G401.6 (cell line): ENCODE results near the gene DHPS.

Source experiments
- FAIRE-seq: peaks from 2 replicates; lab custom pipeline; 2012; peaks lifted over from hg19 to GRCh38; lab: Jason Lieb, UNC

DHPS gene

DNA sequence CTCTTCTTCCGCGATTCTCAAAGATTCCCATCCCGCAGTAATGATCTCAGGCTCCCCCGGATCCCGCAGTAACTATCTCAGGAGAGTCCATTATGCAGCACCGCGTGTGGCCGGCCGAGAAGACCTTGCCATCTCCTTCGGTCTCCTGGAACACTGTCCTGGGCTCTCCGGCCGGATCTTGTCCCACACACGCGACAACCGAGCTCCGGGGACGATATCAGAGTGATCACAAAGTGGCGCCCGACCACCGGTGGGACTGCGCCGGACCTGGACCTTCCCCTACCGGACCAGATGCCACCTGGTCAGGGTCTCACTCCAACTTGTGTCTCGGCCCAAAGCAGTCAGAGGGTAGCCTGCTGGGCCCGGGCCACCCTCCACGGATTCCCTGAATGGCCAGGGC lies 39.2 kb downstream of the DHPS start:
- no peak for FAIRE-seq

DNA sequence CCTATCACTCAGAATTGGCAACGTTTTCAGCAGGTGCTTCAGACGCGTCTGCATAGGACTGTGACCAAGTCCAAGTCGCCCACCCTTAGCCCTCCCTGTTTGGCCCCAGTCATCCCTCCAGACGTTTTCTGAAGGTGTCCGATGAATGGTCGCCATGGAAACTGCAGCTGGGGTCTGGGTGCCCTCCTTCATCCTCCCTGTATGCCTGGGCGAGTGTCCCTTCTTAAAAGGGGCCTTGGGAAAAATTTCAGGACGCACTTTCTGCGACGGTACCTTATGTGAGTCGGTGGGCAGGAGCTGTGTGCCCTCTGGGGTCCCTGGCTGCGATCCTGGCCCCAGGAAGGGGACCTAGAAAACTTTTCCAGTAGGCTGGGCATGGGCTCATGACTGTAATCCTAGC lies 40.2 kb downstream of the DHPS start:
- FAIRE-seq: no peak

DNA sequence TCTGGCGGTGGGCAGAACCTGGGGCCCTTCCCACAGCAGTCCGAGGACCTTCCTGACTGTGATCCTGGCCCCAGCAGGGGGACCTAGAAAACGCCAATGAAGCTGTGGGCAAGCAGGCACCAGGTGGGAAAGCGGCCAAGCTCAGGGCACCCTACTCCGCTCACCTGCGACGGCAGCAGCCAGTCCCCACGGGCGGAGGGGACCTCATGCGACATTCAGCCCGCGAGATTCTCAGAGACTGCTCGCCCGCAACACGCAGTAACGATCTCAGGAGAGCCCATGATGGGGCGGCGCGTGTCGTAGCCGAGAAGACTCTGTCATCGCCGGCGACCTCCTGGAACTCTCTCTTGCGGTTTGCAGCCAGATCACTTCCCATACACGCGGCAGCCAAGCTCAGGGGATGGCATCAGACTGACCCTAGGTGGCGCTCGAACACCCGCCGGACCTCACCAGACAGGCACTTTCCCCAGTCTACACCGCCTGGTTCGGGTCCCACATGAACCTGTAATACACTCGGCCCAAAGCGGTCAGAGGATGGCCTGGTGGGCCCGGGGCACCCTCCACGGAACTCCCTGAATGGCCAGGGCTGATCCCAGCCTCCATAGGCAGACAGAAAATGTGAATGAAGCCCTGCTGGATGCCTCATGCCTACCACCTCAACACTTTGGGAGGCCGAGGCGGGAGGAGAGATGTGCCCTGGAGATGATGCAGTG lies 41.6 kb downstream of the DHPS start:
- no peak for FAIRE-seq

DNA sequence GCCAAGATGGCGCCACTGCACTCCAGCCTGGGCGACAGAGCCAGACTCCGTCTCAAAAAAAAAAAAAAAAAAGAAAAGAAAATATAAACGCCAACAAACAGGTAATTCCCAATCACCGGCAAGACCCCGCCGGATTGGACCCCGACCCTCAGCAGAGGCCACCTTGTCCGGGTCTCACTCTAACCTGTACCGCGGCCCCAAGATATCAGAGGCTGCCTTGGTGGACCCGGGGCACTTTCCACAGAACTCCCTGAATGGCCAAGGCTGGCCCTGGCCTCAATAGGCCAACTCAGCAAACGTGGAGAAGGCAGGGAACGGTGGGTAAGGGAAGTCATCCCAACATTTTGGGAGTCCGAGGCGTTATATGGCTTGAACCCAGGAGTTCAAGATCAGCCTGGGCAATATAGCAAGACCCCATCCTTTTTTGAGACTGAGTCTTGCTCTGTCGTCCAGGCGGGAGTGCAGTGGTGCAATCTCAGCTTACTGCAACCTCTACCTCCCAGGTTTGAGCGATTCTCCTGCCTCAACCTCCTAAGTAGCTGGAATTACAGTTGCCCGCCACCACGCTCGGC lies 43.0 kb downstream of the DHPS start:
- no peak for FAIRE-seq

DNA sequence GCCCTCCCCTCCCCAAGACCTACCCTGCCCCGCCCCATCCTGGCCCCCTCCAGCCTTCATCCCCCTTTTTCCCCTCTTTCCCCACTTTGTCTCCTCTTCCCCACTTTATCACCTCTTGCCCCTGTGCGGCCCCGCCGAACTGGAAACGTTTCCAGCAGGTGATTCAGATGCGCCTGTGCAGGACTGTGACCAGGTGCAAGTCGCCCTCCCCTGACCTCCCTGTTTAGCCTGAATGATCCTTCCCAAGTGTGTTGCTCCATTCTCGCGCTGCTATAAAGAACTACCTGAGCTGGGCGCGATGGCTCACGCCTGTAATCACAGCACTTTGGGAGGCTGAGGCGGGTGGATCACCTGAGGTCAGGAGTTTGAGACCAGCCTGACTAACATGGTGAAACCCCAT lies 45.0 kb downstream of the DHPS start:
- FAIRE-seq: no peak

DNA sequence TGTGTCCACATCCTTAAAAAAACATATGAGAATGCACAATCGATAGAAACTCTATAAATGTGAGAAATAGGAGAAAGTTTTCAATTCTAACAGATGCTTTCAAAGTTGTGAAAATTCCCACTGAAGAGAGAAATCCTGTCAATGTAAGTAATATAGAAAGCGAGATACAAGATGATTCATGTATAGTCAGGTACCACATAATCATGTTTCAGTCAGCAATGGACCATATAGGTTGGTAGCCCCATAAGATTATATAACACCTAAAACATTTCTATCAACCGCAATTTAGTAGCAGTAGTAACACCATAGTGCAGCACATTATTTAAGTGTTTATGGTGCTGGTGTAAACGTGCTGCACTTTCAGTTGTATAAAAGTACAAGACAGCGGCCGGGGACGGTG lies 52.5 kb downstream of the DHPS start:
- FAIRE-seq: no peak

DNA sequence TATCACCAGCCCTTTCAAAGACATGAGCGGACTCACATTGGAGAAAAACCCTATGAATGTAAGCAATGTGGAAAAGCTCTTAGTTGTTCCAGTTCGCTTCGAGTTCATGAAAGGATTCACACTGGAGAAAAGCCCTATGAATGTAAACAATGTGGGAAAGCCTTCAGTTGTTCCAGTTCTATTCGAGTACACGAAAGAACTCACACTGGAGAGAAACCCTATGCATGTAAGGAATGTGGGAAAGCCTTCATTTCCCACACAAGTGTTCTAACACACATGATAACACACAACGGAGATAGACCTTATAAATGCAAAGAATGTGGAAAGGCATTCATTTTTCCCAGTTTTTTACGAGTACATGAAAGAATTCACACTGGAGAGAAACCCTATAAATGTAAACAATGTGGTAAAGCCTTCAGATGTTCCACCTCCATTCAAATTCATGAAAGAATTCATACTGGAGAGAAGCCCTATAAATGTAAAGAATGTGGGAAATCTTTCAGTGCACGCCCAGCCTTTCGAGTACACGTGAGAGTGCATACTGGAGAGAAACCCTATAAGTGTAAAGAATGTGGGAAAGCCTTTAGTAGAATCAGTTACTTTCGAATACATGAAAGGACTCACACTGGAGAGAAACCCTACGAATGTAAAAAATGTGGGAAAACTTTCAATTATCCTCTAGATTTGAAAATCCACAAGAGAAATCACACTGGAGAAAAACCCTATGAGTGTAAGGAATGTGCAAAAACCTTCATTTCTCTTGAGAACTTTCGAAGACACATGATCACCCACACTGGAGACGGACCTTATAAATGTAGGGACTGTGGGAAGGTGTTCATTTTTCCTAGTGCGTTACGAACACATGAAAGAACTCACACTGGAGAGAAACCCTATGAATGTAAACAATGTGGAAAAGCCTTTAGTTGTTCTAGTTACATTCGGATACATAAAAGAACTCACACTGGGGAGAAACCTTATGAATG lies 53.3 kb downstream of the DHPS start:
- FAIRE-seq: no peak

DNA sequence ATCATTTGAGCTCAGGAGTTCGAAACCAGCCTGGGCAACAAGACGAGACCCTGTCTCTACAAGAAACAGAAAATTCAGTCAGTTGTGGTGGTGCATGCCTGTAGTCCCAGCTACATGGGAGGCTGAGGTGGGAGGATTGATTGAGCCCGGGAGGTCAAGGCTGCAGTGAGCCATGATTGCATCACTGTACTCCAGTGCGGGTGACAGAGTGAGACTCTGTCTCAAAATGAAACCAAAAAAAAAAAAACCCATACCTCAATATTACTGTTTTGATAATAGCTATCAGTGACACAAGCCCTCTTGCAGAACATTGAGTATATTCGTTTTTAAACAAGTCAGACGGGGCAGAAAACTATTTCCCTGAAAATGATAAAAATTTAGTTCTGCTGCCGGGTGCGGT lies 54.7 kb downstream of the DHPS start:
- no peak for FAIRE-seq
